Effector memory CD8-positive, alpha-beta T cell (primary cell): ENCODE results near the gene EDN3.

Experiments
- ATAC-seq: fragments of 150-1000 bp; cut with Tn5 transposase; replicated peaks from 2 replicates; pipeline ENCODE4 v1.10.0; 2021; ENCODE audit warnings: mild to moderate bottlenecking, moderate library complexity
- DNase-seq, 3 experiments: peaks; one replicate each; pipeline ENCODE4 v3.0.0; 2021
- H3K27ac Mint-ChIP-seq, 2 donors: one replicate each; pipeline ENCODE4 v1.8.0; 2022; ENCODE audit warnings: mild to moderate bottlenecking in 2 of 2, mixed read lengths in 2 of 2, moderate library complexity in 2 of 2
- H3K27me3 Mint-ChIP-seq, 2 donors: one replicate each; pipeline ENCODE4 v1.8.0; 2022; ENCODE audit warnings: mixed read lengths in 2 of 2
- H3K36me3 Mint-ChIP-seq: one replicate; pipeline ENCODE4 v1.8.0; 2022; ENCODE audit warnings: mild to moderate bottlenecking, moderate library complexity, mixed read lengths; ENCODE audit not compliant: insufficient read depth
- H3K4me1 Mint-ChIP-seq, 2 donors: one replicate each; pipeline ENCODE4 v1.8.0; 2022; ENCODE audit warnings: low read depth in 2 of 2, mixed read lengths in 2 of 2
- H3K4me3 Mint-ChIP-seq, 2 donors: one replicate each; pipeline ENCODE4 v1.8.0; 2022; ENCODE audit warnings: mild to moderate bottlenecking in 2 of 2, mixed read lengths in 2 of 2, moderate library complexity in 2 of 2
- H3K9me3 Mint-ChIP-seq, 2 donors: one replicate each; pipeline ENCODE4 v1.8.0; 2022; ENCODE audit warnings: mixed read lengths in 2 of 2
- total RNA-seq, 9 experiments: gene quantifications; one replicate each; lab custom pipeline; 2026; lab: John Stamatoyannopoulos, UW

The EDN3 gene, protein sequence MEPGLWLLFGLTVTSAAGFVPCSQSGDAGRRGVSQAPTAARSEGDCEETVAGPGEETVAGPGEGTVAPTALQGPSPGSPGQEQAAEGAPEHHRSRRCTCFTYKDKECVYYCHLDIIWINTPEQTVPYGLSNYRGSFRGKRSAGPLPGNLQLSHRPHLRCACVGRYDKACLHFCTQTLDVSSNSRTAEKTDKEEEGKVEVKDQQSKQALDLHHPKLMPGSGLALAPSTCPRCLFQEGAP
- total RNA-seq = 0 to 8.2 (median 0.10) reads per million in 9 experiments

DNA sequence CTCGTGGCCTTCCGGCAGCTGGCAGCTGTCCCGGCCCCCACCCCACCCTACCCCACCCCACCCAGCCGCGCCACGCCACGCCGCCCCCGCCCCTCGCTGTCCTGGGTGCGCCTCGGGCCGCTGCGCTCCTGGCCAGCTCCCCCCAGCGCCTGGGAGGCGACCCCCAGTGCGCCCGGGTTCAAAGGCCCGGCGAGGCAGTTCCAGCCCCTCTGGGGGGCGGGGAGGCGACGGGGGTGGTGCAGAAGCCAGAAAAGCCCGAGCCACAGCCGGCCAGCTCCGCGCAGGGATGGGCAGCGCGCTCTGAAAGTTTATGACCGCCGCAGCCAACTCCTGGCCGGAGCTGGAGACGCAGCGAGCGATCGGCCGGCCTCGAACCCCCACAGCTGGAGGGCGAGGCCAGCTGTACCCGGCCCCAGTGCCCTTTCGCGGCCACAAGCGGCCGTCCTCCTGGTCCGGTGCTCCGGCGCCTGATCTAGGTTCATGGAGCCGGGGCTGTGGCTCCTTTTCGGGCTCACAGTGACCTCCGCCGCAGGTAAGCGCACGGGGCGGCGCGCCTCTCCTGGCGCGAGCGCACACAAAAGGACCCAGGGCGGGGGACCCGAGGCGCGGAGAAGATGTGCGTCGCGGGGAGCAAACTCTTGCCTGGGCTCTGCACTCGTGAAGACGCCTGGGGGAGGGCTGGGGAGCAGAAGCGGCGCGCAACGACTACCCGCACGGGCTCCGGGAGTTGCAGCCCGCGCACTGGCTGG, at the start of gene EDN3:
TSS of gene EDN3 (plus strand) at position 279 of the 749 bp plus-strand sequence. CDS start at position 481, 202 bp downstream.
- ATAC-seq (no peak), DNase-seq (no peak)
- H3K27ac Mint-ChIP-seq = no peak within 1 kb of the TSS
- H3K36me3 Mint-ChIP-seq = no peaks in the 10 kb centered on the region
- no peaks in the 10 kb centered on the region for H3K4me1 Mint-ChIP-seq
- no peaks in the 10 kb centered on the region for H3K9me3 Mint-ChIP-seq
- H3K4me3 Mint-ChIP-seq = no peak within 1 kb of the TSS
- H3K27me3 Mint-ChIP-seq = peaks cover 65 to 90% of the 10 kb centered on the region in 2 donors

- Mint-ChIP-seq H3K9me3 (no peaks in the 10 kb centered on the region), H3K36me3 (peaks cover 30% of the 10 kb centered on the region)
- peak; percentile 71 for ATAC-seq
Observed at GRCh38 chr20:59253325-59253724, 47.1 kb upstream of the EDN3 start.

GRCh38 chr20:59253779-59254319, 46.6 kb upstream of the EDN3 start:
- peak; percentile 17 to 25 (median 21) for DNase-seq
- Mint-ChIP-seq H3K4me1 (peaks cover 41 to 46% of the 10 kb centered on the region in 2 donors), H3K27me3 (no peaks in the 10 kb centered on the region), H3K36me3 (peaks cover 30% of the 10 kb centered on the region), H3K4me3 (peak overlapping the region; percentile 54 to 72), H3K9me3 (no peaks in the 10 kb centered on the region), H3K27ac (peak overlapping the region; percentile 89 to 90)
- ATAC-seq = peak; percentile 71

More at GRCh38 chr20:59253325-59253724, 47.1 kb upstream of the EDN3 start:
- H3K27me3 Mint-ChIP-seq = no peaks in the 10 kb centered on the region
- H3K4me1 Mint-ChIP-seq = peaks cover 41 to 45% of the 10 kb centered on the region in 2 donors
- peak overlapping the region; percentile 89 to 90 for H3K27ac Mint-ChIP-seq
- peak overlapping the region; percentile 54 to 72 for H3K4me3 Mint-ChIP-seq
- peak in 2 of 3 experiments; percentile 5 to 12 for DNase-seq

- Mint-ChIP-seq H3K4me1 (peaks cover 41 to 44% of the 10 kb centered on the region in 2 donors), H3K4me3 (no peak overlapping the region), H3K27ac (peak overlapping the region; percentile 89 to 90), H3K36me3 (peaks cover 28% of the 10 kb centered on the region), H3K9me3 (no peaks in the 10 kb centered on the region), H3K27me3 (no peaks in the 10 kb centered on the region)
- no peak for ATAC-seq
- no peak for DNase-seq
Observed at GRCh38 chr20:59255256-59255655, 45.2 kb upstream of the EDN3 start.

DNA sequence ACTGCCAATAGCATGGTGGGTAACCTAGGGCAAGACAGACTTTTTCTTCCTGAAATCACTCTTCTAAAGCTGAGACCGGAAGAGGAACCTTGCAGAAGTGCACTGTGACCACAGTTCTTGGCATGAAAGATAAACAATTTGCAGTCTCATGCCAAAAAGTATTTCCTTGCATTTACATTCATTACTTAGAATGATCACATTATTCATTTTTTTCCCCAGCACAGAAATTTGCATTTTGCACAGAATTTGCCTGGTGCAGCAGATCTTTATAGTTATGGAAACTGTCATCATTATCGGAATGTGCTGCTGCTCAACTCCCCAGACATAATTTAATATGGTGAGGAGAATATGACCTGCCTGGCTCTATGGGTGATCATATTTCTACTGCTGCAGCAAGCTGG, 42.2 kb upstream of the EDN3 start:
- Mint-ChIP-seq H3K27ac (peak overlapping the region in 1 of 2 donors; percentile 56), H3K36me3 (peaks cover 15% of the 10 kb centered on the region), H3K4me3 (peak overlapping the region; percentile 3 to 11), H3K9me3 (no peaks in the 10 kb centered on the region), H3K4me1 (peaks cover 20 to 26% of the 10 kb centered on the region in 2 donors), H3K27me3 (no peaks in the 10 kb centered on the region)
- ATAC-seq (no peak), DNase-seq (no peak)

GRCh38 chr20:59259946-59260345, 40.5 kb upstream of the EDN3 start:
- no peaks in the 10 kb centered on the region for H3K9me3 Mint-ChIP-seq

DNA sequence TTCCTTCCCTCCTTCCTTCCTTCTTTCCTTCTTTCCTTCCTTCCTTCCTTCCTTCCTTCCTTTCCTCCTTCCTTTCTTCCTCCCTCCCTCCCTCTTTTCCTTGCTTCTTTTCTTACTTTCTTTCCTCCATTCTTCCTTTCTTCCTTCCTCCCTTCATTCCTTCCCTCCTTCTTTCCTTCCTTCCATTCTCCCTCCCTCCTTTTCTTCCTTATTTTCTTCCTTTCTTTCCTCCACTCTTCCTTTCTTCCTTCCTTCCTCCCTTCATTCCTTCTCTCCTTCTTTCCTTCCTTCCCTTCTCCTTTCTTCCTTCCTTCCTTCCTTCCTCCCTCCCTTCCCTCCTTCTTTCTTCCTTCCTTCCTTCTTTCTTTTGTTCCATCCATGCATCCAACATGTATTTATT, 35.1 kb upstream of the EDN3 start:
- Mint-ChIP-seq H3K9me3 (no peaks in the 10 kb centered on the region), H3K4me3 (no peak overlapping the region), H3K36me3 (no peaks in the 10 kb centered on the region), H3K4me1 (peaks cover 10% of the 10 kb centered on the region in 2 donors), H3K27me3 (peaks cover 5 to 35% of the 10 kb centered on the region in 2 donors), H3K27ac (no peak overlapping the region)
- ATAC-seq (no peak), DNase-seq (no peak)

More at GRCh38 chr20:59259946-59260345, 40.5 kb upstream of the EDN3 start:
- ATAC-seq = no peak
- peaks cover 10% of the 10 kb centered on the region for H3K36me3 Mint-ChIP-seq
- no peak overlapping the region for H3K4me3 Mint-ChIP-seq
- peaks cover 8 to 14% of the 10 kb centered on the region in 2 donors for H3K4me1 Mint-ChIP-seq
- peak overlapping the region in 1 of 2 donors; percentile 26 for H3K27ac Mint-ChIP-seq
- H3K27me3 Mint-ChIP-seq = no peaks in the 10 kb centered on the region
- no peak for DNase-seq

- DNase-seq (no peak), ATAC-seq (no peak)
- Mint-ChIP-seq H3K27ac (no peak overlapping the region), H3K27me3 (peaks cover 13 to 53% of the 10 kb centered on the region in 2 donors), H3K36me3 (no peaks in the 10 kb centered on the region), H3K4me1 (peaks cover 10 to 15% of the 10 kb centered on the region in 2 donors), H3K9me3 (no peaks in the 10 kb centered on the region), H3K4me3 (peak overlapping the region; percentile 31 to 57)
Observed at GRCh38 chr20:59268870-59269269, 31.5 kb upstream of the EDN3 start.

DNA sequence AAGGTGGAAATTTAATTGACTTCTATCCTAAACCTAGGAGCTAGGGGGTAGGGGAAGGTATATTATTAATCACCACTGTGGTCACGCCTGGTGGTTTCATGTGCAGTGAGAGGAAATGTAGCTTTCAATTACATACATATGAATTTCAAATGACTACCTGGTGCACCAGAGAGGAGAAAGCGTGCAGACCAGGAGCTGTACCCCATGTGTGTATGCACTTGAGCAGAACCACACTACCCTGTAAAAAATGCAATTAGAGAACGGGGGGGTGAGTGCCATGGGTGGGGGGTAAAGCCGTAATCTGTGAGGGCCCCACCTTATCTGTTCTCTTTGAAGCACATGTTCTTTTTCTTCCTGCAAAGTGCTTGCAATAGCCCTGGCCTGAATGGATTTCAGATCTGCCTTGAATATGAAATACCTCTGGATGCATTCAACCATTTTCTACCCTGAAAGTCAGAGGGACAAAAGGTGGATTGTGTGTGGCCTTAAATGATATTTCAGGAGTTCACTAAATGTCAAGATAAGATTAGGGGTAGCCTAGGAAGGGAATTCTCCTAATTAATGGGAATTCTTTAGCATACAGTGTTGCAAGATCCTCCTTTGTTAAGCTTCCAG, 30.9 kb upstream of the EDN3 start:
- Mint-ChIP-seq H3K4me1 (peaks cover 15 to 22% of the 10 kb centered on the region in 2 donors), H3K27me3 (peaks cover 20 to 60% of the 10 kb centered on the region in 2 donors)
- ATAC-seq = peak; percentile 14

DNA sequence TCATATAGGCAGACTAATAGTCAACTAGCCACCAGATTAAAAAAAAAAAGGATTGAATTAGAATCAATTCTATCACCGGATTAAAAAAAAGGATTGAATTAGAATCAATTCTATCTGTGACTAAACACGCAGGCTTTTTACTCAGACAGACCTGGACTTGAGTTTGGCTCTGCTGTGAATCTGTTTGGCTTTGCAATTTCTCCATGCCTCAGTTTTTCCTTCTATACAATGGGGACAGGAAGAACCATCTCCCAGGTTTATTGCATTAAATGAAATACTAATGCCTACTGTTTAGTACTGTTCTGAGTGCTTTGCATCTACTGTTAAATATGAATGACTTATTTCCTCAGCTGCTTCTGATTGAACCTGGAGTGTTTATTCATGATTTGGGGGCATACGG, 30.0 kb upstream of the EDN3 start:
- Mint-ChIP-seq H3K9me3 (no peaks in the 10 kb centered on the region), H3K4me1 (peaks cover 16 to 27% of the 10 kb centered on the region in 2 donors), H3K27ac (no peak overlapping the region), H3K4me3 (no peak overlapping the region), H3K27me3 (peaks cover 27 to 64% of the 10 kb centered on the region in 2 donors), H3K36me3 (no peaks in the 10 kb centered on the region)
- DNase-seq = no peak
- ATAC-seq = no peak

More for the DNA sequence above, 30.9 kb upstream of the EDN3 start:
- no peaks in the 10 kb centered on the region for H3K36me3 Mint-ChIP-seq
- H3K4me3 Mint-ChIP-seq = peak overlapping the region; percentile 31 to 57
- no peak overlapping the region for H3K27ac Mint-ChIP-seq
- no peaks in the 10 kb centered on the region for H3K9me3 Mint-ChIP-seq
- no peak for DNase-seq

GRCh38 chr20:59273739-59274357, 26.6 kb upstream of the EDN3 start:
- peak overlapping the region in 1 of 2 donors; percentile 18 for H3K27ac Mint-ChIP-seq
- H3K36me3 Mint-ChIP-seq = no peaks in the 10 kb centered on the region
- no peaks in the 10 kb centered on the region for H3K9me3 Mint-ChIP-seq
- peaks cover 16 to 25% of the 10 kb centered on the region in 2 donors for H3K4me1 Mint-ChIP-seq
- peaks cover 35 to 54% of the 10 kb centered on the region in 2 donors for H3K27me3 Mint-ChIP-seq
- DNase-seq (no peak), ATAC-seq (peak; percentile 50)
- peak overlapping the region in 1 of 2 donors; percentile 40 for H3K4me3 Mint-ChIP-seq

- Mint-ChIP-seq H3K27ac (no peak overlapping the region), H3K4me1 (peaks cover 6 to 18% of the 10 kb centered on the region in 2 donors), H3K9me3 (no peaks in the 10 kb centered on the region), H3K36me3 (no peaks in the 10 kb centered on the region), H3K4me3 (no peak overlapping the region), H3K27me3 (peaks cover 35 to 36% of the 10 kb centered on the region in 2 donors)
- ATAC-seq (no peak), DNase-seq (no peak)
Observed at GRCh38 chr20:59276938-59277337, 23.5 kb upstream of the EDN3 start.

DNA sequence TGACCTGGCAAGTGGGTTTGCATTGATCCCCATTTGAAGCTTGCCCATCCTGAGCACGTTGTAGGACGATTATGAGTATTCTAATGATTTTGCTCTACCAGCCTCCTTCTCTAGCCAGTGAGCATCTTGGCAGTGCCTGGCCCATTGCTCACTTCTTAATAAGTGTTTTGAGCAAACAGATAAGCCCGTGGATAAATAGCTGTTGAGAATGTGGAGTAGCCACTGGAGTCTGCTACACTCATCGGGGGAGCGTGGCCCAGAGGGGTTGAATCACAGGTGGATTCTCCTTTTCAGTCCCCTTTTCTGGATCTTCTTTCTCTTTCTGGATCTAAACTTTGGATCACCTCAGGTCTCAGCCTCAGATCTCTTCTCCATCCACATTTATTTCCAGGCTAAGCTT, 15.9 kb upstream of the EDN3 start:
- no peaks in the 10 kb centered on the region for H3K9me3 Mint-ChIP-seq
- no peak overlapping the region for H3K4me3 Mint-ChIP-seq
- H3K27ac Mint-ChIP-seq = no peak overlapping the region
- H3K4me1 Mint-ChIP-seq = no peaks in the 10 kb centered on the region
- H3K36me3 Mint-ChIP-seq = no peaks in the 10 kb centered on the region
- ATAC-seq = no peak
- H3K27me3 Mint-ChIP-seq = peaks cover 0 to 26% of the 10 kb centered on the region in 2 donors
- DNase-seq = no peak
